Measurements from ENCODE around the gene SLC30A7. TPM values are rescaled to one million over a fixed set of nuclear protein-coding genes. Genes with fewer than 3 reads are reported as not detected.

Gene SLC30A7
- total RNA-seq, 1 experiment from 2014 or later: 20.7 TPM

DNA sequence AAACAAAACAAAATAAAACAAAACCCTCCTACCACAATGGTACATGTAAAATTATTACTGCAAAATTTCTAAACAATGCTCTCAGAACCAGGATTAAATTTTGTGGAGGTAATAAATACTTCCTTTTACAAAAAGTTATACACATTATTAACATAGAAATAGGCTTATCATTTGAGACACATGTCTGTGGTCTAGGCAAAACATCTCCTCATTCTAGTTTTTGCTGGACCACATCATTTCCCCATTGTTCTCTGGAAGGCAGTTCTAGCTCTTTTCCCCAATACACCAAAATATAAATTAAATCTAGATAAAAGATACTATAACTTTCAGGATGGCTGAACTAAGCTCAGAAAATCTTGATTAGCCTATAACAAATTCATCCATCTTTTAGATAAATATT is 19.6 kb upstream of the SLC30A7 start:
- ATAC-seq (no peak), DNase-seq (ENCODE audit: low spot score) (no peak)
- Mint-ChIP-seq H3K36me3 (peaks cover 7% of the 10 kb centered on the region), H3K4me3 (no peak overlapping the region), H3K4me1 (no peaks in the 10 kb centered on the region), H3K9me3 (no peaks in the 10 kb centered on the region), H3K27ac (no peak overlapping the region), H3K27me3 (ENCODE audit: low read depth) (no peaks in the 10 kb centered on the region)
- ChIA-PET CTCF (no interaction called here), POLR2A (no interaction called here)
- TF ChIP-seq, protein P1, sequence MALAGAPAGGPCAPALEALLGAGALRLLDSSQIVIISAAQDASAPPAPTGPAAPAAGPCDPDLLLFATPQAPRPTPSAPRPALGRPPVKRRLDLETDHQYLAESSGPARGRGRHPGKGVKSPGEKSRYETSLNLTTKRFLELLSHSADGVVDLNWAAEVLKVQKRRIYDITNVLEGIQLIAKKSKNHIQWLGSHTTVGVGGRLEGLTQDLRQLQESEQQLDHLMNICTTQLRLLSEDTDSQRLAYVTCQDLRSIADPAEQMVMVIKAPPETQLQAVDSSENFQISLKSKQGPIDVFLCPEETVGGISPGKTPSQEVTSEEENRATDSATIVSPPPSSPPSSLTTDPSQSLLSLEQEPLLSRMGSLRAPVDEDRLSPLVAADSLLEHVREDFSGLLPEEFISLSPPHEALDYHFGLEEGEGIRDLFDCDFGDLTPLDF (CRISPR knock-in tag; IDR thresholded peaks at IDR 0.05): no peak

- no peak for DNase-seq (ENCODE audit: low spot score)
- ATAC-seq: no peak
- ChIA-PET POLR2A (no interaction called here), CTCF (no interaction called here)
- Mint-ChIP-seq H3K4me3 (no peak overlapping the region), H3K4me1 (no peaks in the 10 kb centered on the region; the same call in 1 of the 2 replicates), H3K27me3 (ENCODE audit: low read depth) (no peaks in the 10 kb centered on the region), H3K36me3 (peaks cover 5% of the 10 kb centered on the region), H3K27ac (no peak overlapping the region), H3K9me3 (no peaks in the 10 kb centered on the region)
- TF ChIP-seq SP1 (CRISPR knock-in tag; conservative IDR thresholded peaks at IDR 0.05): no peak
- TF ChIP-seq ERG (CRISPR knock-in tag; IDR thresholded peaks at IDR 0.05): no peak
- TF ChIP-seq MXD4 (CRISPR knock-in tag; IDR thresholded peaks at IDR 0.05; ENCODE audit: borderline replicate concordance): no peak
- TF ChIP-seq, protein P2, sequence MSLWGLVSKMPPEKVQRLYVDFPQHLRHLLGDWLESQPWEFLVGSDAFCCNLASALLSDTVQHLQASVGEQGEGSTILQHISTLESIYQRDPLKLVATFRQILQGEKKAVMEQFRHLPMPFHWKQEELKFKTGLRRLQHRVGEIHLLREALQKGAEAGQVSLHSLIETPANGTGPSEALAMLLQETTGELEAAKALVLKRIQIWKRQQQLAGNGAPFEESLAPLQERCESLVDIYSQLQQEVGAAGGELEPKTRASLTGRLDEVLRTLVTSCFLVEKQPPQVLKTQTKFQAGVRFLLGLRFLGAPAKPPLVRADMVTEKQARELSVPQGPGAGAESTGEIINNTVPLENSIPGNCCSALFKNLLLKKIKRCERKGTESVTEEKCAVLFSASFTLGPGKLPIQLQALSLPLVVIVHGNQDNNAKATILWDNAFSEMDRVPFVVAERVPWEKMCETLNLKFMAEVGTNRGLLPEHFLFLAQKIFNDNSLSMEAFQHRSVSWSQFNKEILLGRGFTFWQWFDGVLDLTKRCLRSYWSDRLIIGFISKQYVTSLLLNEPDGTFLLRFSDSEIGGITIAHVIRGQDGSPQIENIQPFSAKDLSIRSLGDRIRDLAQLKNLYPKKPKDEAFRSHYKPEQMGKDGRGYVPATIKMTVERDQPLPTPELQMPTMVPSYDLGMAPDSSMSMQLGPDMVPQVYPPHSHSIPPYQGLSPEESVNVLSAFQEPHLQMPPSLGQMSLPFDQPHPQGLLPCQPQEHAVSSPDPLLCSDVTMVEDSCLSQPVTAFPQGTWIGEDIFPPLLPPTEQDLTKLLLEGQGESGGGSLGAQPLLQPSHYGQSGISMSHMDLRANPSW (CRISPR knock-in tag; conservative IDR thresholded peaks at IDR 0.05; ENCODE audit: low read depth): no peak
- no peak for TF ChIP-seq E2F4 (CRISPR knock-in tag; IDR thresholded peaks at IDR 0.05; ENCODE audit: borderline replicate concordance, low read depth)
- TF ChIP-seq SMAD4 (CRISPR knock-in tag; IDR thresholded peaks at IDR 0.05): no peak
- TF ChIP-seq PRRX2 (CRISPR knock-in tag; IDR thresholded peaks at IDR 0.05): no peak
- no peak for TF ChIP-seq EMX1 (CRISPR knock-in tag; IDR thresholded peaks at IDR 0.05)
- no peak for TF ChIP-seq IRF1 (CRISPR knock-in tag; IDR thresholded peaks at IDR 0.05)
- TF ChIP-seq RELA (CRISPR knock-in tag; IDR thresholded peaks at IDR 0.05; ENCODE audit: borderline replicate concordance): no peak
- TF ChIP-seq TCF7 (CRISPR knock-in tag; IDR thresholded peaks at IDR 0.05; ENCODE audit: low read depth): no peak
- no peak for TF ChIP-seq ZNF138 (CRISPR knock-in tag; conservative IDR thresholded peaks at IDR 0.05)
- TF ChIP-seq, protein P3, sequence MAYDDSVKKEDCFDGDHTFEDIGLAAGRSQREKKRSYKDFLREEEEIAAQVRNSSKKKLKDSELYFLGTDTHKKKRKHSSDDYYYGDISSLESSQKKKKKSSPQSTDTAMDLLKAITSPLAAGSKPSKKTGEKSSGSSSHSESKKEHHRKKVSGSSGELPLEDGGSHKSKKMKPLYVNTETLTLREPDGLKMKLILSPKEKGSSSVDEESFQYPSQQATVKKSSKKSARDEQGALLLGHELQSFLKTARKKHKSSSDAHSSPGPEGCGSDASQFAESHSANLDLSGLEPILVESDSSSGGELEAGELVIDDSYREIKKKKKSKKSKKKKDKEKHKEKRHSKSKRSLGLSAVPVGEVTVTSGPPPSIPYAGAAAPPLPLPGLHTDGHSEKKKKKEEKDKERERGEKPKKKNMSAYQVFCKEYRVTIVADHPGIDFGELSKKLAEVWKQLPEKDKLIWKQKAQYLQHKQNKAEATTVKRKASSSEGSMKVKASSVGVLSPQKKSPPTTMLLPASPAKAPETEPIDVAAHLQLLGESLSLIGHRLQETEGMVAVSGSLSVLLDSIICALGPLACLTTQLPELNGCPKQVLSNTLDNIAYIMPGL (CRISPR knock-in tag; IDR thresholded peaks at IDR 0.05): no peak
- TF ChIP-seq ZNF121 (CRISPR knock-in tag; IDR thresholded peaks at IDR 0.05): no peak
- no peak for TF ChIP-seq ZNF317 (CRISPR knock-in tag; IDR thresholded peaks at IDR 0.05; ENCODE audit: borderline replicate concordance, low read depth)
- TF ChIP-seq, protein P4, sequence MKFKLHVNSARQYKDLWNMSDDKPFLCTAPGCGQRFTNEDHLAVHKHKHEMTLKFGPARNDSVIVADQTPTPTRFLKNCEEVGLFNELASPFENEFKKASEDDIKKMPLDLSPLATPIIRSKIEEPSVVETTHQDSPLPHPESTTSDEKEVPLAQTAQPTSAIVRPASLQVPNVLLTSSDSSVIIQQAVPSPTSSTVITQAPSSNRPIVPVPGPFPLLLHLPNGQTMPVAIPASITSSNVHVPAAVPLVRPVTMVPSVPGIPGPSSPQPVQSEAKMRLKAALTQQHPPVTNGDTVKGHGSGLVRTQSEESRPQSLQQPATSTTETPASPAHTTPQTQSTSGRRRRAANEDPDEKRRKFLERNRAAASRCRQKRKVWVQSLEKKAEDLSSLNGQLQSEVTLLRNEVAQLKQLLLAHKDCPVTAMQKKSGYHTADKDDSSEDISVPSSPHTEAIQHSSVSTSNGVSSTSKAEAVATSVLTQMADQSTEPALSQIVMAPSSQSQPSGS (CRISPR knock-in tag; IDR thresholded peaks at IDR 0.05; ENCODE audit: borderline replicate concordance, low read depth): no peak
- TF ChIP-seq ATF1 (CRISPR knock-in tag; IDR thresholded peaks at IDR 0.05): no peak
- TF ChIP-seq, protein P5, sequence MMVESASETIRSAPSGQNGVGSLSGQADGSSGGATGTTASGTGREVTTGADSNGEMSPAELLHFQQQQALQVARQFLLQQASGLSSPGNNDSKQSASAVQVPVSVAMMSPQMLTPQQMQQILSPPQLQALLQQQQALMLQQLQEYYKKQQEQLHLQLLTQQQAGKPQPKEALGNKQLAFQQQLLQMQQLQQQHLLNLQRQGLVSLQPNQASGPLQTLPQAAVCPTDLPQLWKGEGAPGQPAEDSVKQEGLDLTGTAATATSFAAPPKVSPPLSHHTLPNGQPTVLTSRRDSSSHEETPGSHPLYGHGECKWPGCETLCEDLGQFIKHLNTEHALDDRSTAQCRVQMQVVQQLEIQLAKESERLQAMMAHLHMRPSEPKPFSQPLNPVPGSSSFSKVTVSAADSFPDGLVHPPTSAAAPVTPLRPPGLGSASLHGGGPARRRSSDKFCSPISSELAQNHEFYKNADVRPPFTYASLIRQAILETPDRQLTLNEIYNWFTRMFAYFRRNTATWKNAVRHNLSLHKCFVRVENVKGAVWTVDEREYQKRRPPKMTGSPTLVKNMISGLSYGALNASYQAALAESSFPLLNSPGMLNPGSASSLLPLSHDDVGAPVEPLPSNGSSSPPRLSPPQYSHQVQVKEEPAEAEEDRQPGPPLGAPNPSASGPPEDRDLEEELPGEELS (CRISPR knock-in tag; IDR thresholded peaks at IDR 0.05): no peak
Observed at GRCh38 chr1:100879422-100879821, 16.5 kb upstream of the SLC30A7 start.
